BE2C (cell line): ENCODE results near the gene TNFSF18.
A peak's percentile ranks its signal among the peaks of the same experiment; 100 is the strongest.

ENCODE experiments used
- DNase-seq: peaks from one replicate; pipeline ENCODE4 v3.0.0-alpha.2; 2020
- H3K27me3 ChIP-seq: fragments of 250-450 bp; sonication (Bioruptor Pico); 2 replicates; pipeline ENCODE4 v1.5.1; 2020; ENCODE audit warnings: mild to moderate bottlenecking
- H3K36me3 ChIP-seq: fragments of 250-450 bp; sonication (Bioruptor Pico); 2 replicates; pipeline ENCODE4 v1.5.1; 2020; ENCODE audit warnings: mild to moderate bottlenecking
- H3K4me1 ChIP-seq: fragments of 250-450 bp; sonication (Bioruptor Pico); 2 replicates; pipeline ENCODE4 v1.5.1; 2020
- H3K4me3 ChIP-seq: 2 replicates; pipeline ENCODE4 v1.5.1; 2011; ENCODE audit warnings: low read depth, low read length
- H3K9me3 ChIP-seq: fragments of 250-450 bp; sonication (Bioruptor Pico); 2 replicates; pipeline ENCODE4 v1.5.1; 2020
- TF ChIP-seq, protein P1 (sequence below): IDR thresholded peaks from 2 replicates; pipeline ENCODE4 v1.5.1; 2012; ENCODE audit warnings: mild to moderate bottlenecking, low read depth, low read length

Gene TNFSF18

GRCh38 chr1:173062150-173062938, 11.6 kb upstream of the TNFSF18 start:
- Histone ChIP-seq H3K36me3 (no peaks in the 10 kb centered on the region), H3K27me3 (no peaks in the 10 kb centered on the region; the same call in 1 of the 2 replicates), H3K9me3 (no peaks in the 10 kb centered on the region), H3K4me3 (no peak overlapping the region), H3K4me1 (no peaks in the 10 kb centered on the region)
- TF ChIP-seq, protein P1, sequence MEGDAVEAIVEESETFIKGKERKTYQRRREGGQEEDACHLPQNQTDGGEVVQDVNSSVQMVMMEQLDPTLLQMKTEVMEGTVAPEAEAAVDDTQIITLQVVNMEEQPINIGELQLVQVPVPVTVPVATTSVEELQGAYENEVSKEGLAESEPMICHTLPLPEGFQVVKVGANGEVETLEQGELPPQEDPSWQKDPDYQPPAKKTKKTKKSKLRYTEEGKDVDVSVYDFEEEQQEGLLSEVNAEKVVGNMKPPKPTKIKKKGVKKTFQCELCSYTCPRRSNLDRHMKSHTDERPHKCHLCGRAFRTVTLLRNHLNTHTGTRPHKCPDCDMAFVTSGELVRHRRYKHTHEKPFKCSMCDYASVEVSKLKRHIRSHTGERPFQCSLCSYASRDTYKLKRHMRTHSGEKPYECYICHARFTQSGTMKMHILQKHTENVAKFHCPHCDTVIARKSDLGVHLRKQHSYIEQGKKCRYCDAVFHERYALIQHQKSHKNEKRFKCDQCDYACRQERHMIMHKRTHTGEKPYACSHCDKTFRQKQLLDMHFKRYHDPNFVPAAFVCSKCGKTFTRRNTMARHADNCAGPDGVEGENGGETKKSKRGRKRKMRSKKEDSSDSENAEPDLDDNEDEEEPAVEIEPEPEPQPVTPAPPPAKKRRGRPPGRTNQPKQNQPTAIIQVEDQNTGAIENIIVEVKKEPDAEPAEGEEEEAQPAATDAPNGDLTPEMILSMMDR = no peak
- no peak for DNase-seq

DNA sequence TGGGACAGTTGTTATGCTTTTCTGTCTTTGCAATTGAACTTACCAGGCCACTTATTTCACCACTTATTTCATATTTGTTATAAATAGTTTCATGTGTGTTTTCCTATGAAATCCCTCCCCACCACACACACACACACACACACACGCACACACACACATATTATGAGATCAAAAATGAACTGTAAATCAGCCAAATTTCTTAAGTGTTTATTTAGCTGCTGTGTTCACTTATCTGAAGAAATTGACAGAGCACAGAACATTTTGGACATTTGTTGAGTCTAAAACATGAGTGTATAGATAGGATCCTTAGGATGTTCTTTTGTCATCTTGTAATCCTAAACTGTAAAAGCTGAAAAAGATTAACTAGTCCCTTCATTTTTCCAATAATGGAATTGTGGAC, 7.8 kb upstream of the TNFSF18 start:
- no peaks in the 10 kb centered on the region for H3K4me1 ChIP-seq
- no peak overlapping the region for H3K4me3 ChIP-seq
- H3K9me3 ChIP-seq = no peaks in the 10 kb centered on the region
- H3K27me3 ChIP-seq = no peaks in the 10 kb centered on the region
- TF ChIP-seq, protein P1 = no peak
- DNase-seq = no peak
- no peaks in the 10 kb centered on the region for H3K36me3 ChIP-seq

DNA sequence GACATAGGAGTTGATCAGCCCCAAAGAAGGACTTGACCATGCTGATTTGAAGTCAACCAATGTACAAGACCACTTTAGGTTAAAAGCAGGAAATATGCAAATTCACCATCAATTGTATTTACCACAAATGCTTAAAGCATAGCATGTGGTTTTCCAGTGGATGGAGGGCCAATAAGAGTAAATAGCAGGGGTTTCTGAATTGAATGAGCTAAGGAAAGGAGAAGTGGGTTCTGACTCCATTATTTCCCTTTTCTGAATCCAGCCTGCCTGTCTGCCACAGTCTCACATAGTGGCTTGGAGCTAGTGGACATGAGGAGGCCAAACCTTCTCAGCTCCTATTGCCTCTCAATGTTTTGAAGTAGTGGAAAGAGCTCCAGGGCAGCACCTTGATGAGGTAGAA, 7.2 kb upstream of the TNFSF18 start:
- no peaks in the 10 kb centered on the region for H3K27me3 ChIP-seq
- no peak overlapping the region for H3K4me3 ChIP-seq
- no peaks in the 10 kb centered on the region for H3K36me3 ChIP-seq
- TF ChIP-seq, protein P1 = no peak
- H3K4me1 ChIP-seq = peaks cover 2% of the 10 kb centered on the region
- H3K9me3 ChIP-seq = no peaks in the 10 kb centered on the region
- no peak for DNase-seq

DNA sequence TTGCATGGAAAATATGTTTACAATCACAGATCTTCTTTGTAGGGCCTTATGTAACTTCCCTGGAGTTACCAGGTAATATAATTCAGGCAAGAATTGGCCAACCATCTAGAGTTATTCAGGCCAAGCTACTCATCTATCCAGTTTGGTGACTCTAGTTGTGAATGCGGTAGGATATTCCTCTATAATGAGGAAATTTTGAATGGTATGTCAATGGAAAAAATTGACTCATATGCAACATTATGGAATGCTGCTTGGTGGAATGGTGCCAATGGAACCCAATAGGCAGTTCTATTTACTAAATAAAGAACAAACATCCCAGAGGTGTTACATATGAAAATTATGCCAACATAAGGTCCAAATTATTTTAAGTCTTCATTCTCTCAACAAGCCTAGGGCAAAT, 5.6 kb upstream of the TNFSF18 start:
- Histone ChIP-seq H3K36me3 (no peaks in the 10 kb centered on the region), H3K27me3 (no peaks in the 10 kb centered on the region), H3K4me1 (peaks cover 4% of the 10 kb centered on the region), H3K9me3 (no peaks in the 10 kb centered on the region), H3K4me3 (no peak overlapping the region)
- no peak for DNase-seq
- TF ChIP-seq, protein P1 = no peak

DNA sequence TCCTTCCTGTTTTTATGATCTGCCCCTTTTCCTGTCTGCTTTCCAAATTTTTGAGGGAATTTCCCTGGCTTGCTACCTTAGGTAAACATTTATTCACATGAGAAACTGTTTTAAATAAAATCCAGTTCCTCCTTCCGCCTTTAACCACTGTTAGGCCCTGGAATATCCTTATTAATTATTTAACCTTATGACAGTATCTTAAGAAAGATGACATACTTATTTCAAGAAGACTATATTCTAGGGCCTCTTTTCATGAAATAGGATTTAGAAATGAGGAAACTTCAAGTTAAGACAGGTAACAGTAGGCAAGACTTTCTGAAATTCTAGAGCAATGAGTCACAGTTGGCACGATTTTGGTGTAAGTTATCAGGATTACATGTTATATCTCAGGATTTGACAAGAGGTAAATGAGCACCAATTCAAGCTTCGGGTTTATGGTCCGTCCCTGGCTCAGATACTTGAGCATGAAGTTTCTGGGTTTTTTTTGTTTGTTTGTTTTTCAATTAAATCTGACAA, 2.0 kb upstream of the TNFSF18 start:
- DNase-seq = no peak
- no peaks in the 10 kb centered on the region for H3K9me3 ChIP-seq
- TF ChIP-seq, protein P1 = no peak
- peak overlapping the region; percentile 32; the same call in 1 of the 2 replicates for H3K4me3 ChIP-seq
- peaks cover 4% of the 10 kb centered on the region for H3K4me1 ChIP-seq
- H3K36me3 ChIP-seq = no peaks in the 10 kb centered on the region
- H3K27me3 ChIP-seq = no peaks in the 10 kb centered on the region

DNA sequence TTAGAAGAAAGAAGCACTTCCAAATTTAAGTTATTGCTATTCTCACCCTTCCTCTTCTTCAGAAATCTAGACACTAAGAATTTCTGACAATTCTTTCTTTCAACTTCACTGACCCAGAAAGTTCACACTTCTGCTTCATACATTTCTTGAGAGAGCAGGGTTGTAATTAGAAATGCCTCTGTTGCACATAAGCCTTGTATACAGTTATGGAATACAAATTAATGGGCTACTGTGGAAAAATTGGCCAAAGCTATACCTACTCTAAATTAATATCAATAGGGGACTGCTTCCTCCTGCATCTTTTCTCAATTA, 1.5 kb downstream of the TNFSF18 start:
- Histone ChIP-seq H3K9me3 (no peaks in the 10 kb centered on the region), H3K36me3 (no peaks in the 10 kb centered on the region), H3K4me1 (peaks cover 4% of the 10 kb centered on the region), H3K4me3 (no peak overlapping the region), H3K27me3 (no peaks in the 10 kb centered on the region)
- no peak for DNase-seq
- TF ChIP-seq, protein P1 = no peak
